ENCODE data around the gene NT5C1B.
A peak's percentile ranks its signal among the peaks of the same experiment; 100 is the strongest.

Gene NT5C1B

DNA sequence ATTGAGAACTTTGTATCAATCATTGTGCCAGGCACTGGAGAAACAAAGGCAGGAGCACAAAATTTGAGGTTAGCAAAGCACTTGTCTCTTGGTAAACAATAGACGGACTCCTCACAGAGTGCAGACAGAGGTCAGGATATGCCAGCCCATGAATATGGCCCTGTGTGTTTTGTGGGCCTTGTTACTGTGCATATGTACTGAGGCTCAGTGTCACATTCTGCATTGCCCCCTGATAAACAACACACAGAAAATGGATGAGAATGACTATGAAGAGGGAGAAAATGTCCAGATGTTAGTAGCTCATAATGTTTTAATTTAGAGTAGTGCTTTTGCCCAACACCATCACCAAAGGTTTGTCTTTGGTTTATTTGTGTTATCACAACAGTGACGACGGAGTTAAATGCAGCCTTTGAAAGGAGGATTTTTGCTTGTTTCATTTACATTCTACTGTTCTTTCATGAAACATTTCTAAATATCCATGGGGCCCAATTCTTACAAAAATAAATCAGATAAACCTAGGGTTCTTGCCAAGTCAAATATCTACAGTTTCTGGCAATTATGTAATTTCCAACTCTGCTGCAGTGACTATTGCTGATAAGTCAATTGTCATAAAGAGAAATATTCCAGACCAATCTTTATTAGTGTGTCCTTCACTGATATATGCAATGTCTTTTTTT is 14.6 kb upstream of the NT5C1B start:
- TF ChIP-seq, protein P1, sequence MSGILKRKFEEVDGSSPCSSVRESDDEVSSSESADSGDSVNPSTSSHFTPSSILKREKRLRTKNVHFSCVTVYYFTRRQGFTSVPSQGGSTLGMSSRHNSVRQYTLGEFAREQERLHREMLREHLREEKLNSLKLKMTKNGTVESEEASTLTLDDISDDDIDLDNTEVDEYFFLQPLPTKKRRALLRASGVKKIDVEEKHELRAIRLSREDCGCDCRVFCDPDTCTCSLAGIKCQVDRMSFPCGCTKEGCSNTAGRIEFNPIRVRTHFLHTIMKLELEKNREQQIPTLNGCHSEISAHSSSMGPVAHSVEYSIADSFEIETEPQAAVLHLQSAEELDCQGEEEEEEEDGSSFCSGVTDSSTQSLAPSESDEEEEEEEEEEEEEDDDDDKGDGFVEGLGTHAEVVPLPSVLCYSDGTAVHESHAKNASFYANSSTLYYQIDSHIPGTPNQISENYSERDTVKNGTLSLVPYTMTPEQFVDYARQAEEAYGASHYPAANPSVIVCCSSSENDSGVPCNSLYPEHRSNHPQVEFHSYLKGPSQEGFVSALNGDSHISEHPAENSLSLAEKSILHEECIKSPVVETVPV (CRISPR knock-in tag; IDR thresholded peaks at IDR 0.05), result no peak; the same call in 1 of the 2 replicates
- 0 out of 2 replicates have a peak, but pooled peaks have one; percentile 97 for TF ChIP-seq TCF4 (CRISPR knock-in tag; IDR thresholded peaks at IDR 0.05; ENCODE audit: borderline replicate concordance)
- no peak for TF ChIP-seq CSDC2 (CRISPR knock-in tag; IDR thresholded peaks at IDR 0.05)
- TF ChIP-seq ISL1 (CRISPR knock-in tag; IDR thresholded peaks at IDR 0.05), result peak; percentile 80
- TF ChIP-seq TSHZ2 (CRISPR knock-in tag; IDR thresholded peaks at IDR 0.05), result peak; percentile 83; the same call in 1 of the 2 replicates
- ATAC-seq, result peak; percentile 54

DNA sequence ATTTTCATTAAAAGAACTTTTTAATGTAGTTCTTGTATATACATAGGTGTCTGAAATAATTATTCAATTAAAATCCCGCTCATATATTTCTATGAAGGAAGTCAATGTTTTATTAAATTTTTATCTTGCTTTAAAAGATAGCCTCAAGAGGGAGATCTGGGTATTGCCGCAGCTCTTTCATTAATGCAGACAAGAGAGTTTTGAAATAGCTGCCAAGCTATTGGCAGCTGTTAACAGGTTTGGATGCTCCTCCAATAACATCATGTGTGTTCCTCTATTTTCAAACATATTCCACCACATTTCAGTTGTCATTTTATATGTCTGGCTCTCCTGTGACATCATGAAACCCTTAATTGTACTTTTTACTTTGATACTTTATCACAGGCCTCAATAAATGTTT is 12.9 kb upstream of the NT5C1B start:
- no peak for ATAC-seq
- TF ChIP-seq ZFP3 (CRISPR knock-in tag; IDR thresholded peaks at IDR 0.05) (no peak), GLIS3 (CRISPR knock-in tag; IDR thresholded peaks at IDR 0.05) (no peak), ISL1 (CRISPR knock-in tag; IDR thresholded peaks at IDR 0.05) (no peak), ZFP30 (CRISPR knock-in tag; IDR thresholded peaks at IDR 0.05) (no peak), CREB5 (CRISPR knock-in tag; IDR thresholded peaks at IDR 0.05; ENCODE audit: low read depth) (no peak), ARNTL (CRISPR knock-in tag; IDR thresholded peaks at IDR 0.05; ENCODE audit: borderline replicate concordance, low read depth) (no peak), POU6F1 (CRISPR knock-in tag; IDR thresholded peaks at IDR 0.05; ENCODE audit: borderline replicate concordance, low read depth) (no peak), RARB (CRISPR knock-in tag; IDR thresholded peaks at IDR 0.05) (no peak), PATZ1 (CRISPR knock-in tag; IDR thresholded peaks at IDR 0.05; ENCODE audit: borderline replicate concordance) (no peak), BACH2 (CRISPR knock-in tag; IDR thresholded peaks at IDR 0.05; ENCODE audit: borderline replicate concordance) (no peak), PPARA (CRISPR knock-in tag; IDR thresholded peaks at IDR 0.05; ENCODE audit: borderline replicate concordance) (no peak), TCF4 (CRISPR knock-in tag; IDR thresholded peaks at IDR 0.05; ENCODE audit: borderline replicate concordance) (no peak), TSHZ2 (CRISPR knock-in tag; IDR thresholded peaks at IDR 0.05) (no peak)

DNA sequence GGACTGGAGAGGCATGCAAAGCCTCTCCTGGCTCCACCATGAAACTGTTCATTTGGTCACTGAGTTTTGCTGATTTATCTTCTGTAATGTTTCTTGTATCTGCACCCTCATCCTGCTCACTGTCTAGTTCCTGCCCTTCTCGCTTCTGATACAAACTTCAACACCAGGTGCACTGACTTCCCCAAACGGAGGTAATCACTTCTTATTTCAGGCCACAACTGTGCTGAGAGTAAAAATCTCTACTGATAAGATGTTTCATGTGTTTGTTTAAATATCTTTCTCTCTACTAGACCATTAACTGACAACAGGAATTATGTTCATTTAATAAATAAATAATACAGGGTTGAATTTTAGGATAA is 10.9 kb upstream of the NT5C1B start:
- ATAC-seq, result peak; percentile 16; the same call in 2 of the 3 replicates
- TF ChIP-seq TCF4 (CRISPR knock-in tag; IDR thresholded peaks at IDR 0.05; ENCODE audit: borderline replicate concordance) (no peak), CREB5 (CRISPR knock-in tag; IDR thresholded peaks at IDR 0.05; ENCODE audit: low read depth) (no peak), GLIS3 (CRISPR knock-in tag; IDR thresholded peaks at IDR 0.05) (no peak), ESRRG (CRISPR knock-in tag; IDR thresholded peaks at IDR 0.05) (no peak), POU6F1 (CRISPR knock-in tag; IDR thresholded peaks at IDR 0.05; ENCODE audit: borderline replicate concordance, low read depth) (no peak), ZFP30 (CRISPR knock-in tag; IDR thresholded peaks at IDR 0.05) (no peak), ZNF70 (CRISPR knock-in tag; IDR thresholded peaks at IDR 0.05) (no peak), BACH2 (CRISPR knock-in tag; IDR thresholded peaks at IDR 0.05; ENCODE audit: borderline replicate concordance) (no peak), PPARA (CRISPR knock-in tag; IDR thresholded peaks at IDR 0.05; ENCODE audit: borderline replicate concordance) (no peak), OSR1 (CRISPR knock-in tag; IDR thresholded peaks at IDR 0.05) (no peak), ZFP3 (CRISPR knock-in tag; IDR thresholded peaks at IDR 0.05) (no peak)
- TF ChIP-seq, protein P1 (CRISPR knock-in tag; IDR thresholded peaks at IDR 0.05), result no peak

Measured in SK-N-SH treated with all-trans-retinoic acid at 6 μM for 48 hours (cell line).